HG03159 (cell line): ENCODE measurements around the gene CARMIL3.
A peak's percentile ranks its signal among the peaks of the same experiment; 100 is the strongest.
"Not testable (repeated sequence)": the region's sequence is repeated elsewhere in the genome, so short reads cannot be mapped to it uniquely, and the experiment has no call there.

Experiments
- ATAC-seq: cut with Tn5 transposase; IDR thresholded peaks from one replicate; pipeline ENCODE4 v1.9.1; 2021; ENCODE audit warnings: mild to moderate bottlenecking, moderate library complexity; ENCODE audit not compliant: unreplicated experiment

The CARMIL3 gene

DNA sequence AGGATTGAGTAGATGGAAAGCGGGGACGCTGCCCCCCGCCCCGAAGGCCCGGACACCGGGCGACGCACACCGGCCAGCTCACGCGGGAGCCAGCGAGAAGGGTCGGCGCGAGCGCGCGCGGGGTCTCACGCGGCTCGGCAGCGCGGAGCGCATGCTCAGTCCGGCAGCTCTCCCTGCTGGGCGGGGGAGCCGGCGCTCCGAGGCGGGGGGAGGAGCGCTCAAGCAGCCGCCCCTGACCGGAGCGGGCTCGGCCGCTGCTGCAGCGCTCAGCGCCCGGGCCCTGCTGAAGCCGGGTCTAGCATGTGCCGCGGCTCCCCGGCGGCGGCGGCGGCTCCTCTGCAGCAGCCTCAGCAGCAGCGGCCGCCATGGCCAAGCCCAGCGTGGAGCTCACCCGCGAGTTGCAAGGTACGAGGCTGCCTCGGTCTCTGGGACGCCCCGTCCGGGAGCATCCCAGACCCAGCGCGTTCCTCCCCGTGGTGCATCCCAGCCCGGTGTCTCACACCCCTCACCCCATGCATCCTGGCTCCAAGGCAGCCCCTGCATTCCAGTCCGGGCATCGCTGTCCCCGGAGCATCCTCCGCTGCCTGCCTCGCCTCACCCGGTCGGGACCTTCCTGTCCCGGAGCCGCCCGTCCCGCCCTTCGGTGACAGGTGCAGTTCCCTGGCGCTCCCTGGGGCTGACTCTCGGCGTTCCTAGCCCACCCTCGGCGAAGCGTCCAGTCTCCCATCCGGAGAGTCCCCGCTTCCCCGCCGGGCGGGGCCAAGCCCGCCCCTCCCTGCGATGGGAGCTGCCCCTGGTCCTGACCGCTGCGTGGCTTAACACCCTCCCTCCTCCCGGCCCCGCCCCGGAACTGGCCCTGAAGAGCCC, at the start of gene CARMIL3:
CARMIL3 (plus strand) TSS at position 221 of the 867 bp plus-strand sequence; CDS start at position 366, 145 bp downstream.
- ATAC-seq, result peak; percentile 66

DNA sequence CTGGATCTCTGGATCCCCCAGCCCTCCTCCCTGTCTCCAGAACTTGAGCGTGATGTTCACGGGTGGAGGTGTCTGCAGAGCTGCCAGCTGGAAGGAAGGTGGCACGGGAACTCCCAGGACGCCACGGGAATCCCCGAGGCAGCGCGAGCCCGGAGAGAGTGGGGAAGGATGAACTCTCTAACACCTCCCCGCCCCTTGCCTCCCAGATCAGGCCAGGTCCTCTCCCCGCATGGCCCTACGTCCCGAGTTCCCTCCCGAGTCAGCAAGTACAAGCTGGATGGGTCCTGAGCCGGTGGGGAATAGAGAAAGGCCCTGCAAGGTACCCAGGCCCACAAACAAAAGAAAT, 45.4 kb upstream of the CARMIL3 start:
- peak; percentile 27 for ATAC-seq

- ATAC-seq, result peak; percentile 68
Observed at GRCh38 chr14:24006817-24007652, 44.8 kb upstream of the CARMIL3 start.

- no peak for ATAC-seq
Observed at GRCh38 chr14:24011051-24011450, 40.8 kb upstream of the CARMIL3 start.

DNA sequence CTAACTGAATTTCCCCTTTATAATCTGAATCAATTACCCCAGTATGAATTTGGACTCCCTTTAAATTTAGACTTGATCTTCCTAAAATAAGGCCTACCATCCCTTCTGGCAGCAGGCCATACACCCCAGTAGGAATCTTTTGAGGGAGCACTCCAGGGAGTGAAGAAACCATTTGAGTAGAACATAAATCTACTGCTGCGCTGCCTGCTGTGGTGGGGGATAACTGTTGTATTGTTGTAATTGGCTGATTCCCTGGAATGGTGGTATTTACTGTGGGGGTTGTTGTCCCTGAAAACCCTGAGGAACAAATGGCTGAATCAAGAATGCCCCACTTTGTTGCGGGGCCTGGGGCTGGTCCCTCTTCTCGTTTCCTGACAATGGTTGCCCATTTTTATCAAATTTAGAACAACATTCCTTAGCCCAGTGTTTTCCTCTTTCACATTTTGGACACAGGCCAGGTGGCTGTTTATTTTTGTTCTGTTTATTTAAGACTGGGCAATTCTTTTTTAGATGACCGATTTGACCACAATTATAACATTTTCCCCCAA, 39.0 kb upstream of the CARMIL3 start:
- not testable (repeated sequence) for ATAC-seq

DNA sequence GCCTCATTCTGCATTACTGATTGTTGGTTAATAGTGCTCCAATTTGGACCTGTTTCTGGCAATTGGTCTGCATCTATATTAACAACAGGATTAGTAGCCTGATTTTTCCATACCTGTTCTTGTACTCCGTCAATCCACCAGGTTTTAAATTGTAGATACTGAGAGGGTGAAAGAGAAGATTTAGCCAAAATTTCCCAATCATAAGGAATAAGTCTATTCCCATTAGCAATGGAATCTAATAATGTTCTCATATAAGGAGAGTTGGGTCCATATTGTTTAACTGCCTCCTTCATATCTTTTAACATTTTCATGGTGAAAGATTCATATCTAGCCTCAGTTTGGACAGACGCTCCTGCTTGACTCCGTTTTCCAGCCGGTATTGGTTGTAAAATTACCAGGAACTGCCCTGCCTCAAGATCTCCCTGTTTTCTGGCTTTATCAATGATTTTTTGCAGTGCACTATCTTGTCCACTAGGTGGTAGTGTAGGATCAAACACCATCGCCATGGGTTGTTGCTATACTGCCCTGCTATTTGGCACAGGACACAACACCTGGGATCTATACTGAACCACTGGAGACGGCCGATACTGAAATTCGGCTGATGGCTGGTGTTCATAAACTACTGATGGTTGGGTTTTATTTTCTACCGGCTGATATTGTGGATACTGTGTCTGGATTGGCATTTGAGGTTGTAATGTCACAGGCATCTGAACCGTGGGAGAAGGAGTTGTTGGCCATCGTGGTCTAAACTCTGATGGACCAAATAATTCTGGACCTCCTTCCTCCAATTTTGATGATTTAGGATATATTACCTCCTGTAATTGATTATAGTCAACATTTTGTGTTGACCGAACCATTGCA, 37.9 kb upstream of the CARMIL3 start:
- no peak for ATAC-seq

DNA sequence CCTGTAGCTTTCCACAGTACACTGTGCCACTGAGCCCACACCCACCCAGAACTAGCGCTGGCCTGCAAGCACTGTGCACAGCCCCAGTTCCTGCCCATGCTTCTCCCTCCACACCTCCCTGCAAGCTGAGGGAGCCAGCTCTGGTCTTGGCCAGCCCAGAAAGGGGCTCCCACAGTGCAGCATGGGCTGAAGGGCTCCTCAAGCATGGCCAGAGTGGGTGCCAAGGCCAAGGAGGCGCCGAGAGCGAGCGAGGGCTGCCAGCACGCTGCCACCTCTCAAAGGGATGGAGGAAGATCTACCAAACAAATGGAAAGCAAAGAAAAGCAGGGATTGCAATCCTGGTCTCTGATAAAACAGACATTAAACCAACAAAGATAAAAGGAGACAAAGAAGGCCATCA, 36.1 kb upstream of the CARMIL3 start:
- not testable (repeated sequence) for ATAC-seq

- not testable (repeated sequence) for ATAC-seq
Observed at GRCh38 chr14:24018978-24019377, 32.8 kb upstream of the CARMIL3 start.

DNA sequence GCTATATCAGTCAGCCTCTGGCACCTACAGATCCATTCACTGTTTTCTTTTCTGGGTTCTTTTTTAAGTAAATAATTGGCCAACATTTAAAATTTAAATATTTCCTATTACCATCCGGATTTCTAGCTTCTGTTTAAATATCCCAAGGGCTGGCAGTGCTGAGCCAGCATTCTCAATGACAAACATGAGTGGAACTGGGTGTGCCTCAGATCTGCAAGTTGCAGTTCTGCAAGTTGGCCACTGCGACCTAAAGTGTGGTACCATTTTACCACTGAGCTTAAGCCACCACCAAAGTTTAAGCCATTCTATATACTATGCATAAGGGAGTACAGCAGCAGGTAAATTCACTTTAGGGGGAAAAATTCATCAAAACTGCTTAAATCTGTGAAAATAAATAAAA, 31.9 kb upstream of the CARMIL3 start:
- not testable (repeated sequence) for ATAC-seq

GRCh38 chr14:24020520-24020919, 31.3 kb upstream of the CARMIL3 start:
- not testable (repeated sequence) for ATAC-seq

GRCh38 chr14:24024939-24025418, 26.8 kb upstream of the CARMIL3 start:
- ATAC-seq, result not testable (repeated sequence)

DNA sequence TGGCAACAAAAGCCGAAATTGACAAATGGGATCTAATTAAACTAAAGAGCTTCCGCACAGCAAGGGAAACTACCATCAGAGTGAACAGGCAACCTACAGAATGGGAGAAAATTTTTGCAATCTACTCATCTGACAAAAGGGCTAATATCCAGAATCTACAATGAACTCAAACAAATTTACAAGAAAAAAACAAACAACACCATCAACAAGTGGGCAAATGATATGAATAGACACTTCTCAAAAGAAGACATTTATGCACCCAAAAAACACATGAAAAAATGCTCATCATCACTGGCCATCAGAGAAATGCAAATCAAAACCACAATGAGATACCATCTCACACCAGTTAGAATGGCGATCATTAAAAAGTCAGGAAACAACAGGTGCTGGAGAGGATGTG, 22.1 kb upstream of the CARMIL3 start:
- not testable (repeated sequence) for ATAC-seq

- not testable (repeated sequence) for ATAC-seq
Observed at GRCh38 chr14:24031331-24031730, 20.5 kb upstream of the CARMIL3 start.

DNA sequence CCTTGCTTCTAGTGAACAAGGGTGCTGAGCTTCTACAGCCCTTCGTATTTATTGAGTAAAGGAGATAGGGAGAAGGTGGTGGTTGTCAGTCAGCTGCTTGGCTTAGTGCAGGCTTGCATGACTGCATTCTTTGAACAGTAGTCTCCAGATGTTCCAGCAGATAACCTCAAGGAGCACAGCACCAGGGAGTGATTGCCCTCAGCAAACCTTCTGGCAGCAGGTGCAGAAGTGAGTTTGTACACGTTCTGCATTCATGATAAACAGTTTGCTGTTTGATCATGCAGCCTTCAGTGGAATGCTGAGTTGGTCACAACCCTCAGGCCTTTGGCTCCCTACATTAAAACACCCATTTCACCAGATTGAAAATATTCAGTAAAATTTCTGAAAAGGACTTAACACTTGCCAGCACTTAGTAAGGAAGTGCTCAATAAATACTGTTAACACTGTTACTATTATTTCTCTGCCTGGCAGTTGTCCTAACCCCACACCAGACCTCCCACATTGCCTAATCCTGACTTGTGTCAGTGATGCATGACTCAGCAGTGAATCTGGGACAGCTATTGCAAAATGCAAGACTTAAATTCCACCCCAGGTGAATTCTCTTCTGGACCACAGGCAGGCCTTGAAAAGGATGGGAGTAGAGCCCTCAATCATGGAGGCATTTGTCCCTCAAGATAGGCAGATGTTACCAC, 18.9 kb upstream of the CARMIL3 start:
- no peak for ATAC-seq

DNA sequence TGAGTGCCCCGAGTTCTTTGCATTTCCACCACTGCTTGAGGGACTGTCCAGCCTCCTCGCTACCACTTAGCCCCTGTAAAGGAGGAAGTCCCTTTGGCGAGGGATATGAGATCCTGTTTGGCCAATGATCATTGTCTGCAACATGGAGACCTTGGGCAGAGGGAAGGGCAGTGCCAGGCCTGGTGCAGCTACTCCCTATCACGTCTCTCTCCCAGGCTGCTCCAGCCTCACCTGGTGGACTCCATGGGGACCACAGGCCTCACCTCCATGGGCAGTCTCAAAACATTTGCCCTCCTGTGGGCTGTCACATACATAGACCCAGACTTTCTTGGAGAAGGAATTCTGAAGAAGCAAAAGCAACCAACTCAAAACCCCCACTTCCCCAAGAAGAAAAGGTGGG, 16.0 kb upstream of the CARMIL3 start:
- peak; percentile 19 for ATAC-seq

DNA sequence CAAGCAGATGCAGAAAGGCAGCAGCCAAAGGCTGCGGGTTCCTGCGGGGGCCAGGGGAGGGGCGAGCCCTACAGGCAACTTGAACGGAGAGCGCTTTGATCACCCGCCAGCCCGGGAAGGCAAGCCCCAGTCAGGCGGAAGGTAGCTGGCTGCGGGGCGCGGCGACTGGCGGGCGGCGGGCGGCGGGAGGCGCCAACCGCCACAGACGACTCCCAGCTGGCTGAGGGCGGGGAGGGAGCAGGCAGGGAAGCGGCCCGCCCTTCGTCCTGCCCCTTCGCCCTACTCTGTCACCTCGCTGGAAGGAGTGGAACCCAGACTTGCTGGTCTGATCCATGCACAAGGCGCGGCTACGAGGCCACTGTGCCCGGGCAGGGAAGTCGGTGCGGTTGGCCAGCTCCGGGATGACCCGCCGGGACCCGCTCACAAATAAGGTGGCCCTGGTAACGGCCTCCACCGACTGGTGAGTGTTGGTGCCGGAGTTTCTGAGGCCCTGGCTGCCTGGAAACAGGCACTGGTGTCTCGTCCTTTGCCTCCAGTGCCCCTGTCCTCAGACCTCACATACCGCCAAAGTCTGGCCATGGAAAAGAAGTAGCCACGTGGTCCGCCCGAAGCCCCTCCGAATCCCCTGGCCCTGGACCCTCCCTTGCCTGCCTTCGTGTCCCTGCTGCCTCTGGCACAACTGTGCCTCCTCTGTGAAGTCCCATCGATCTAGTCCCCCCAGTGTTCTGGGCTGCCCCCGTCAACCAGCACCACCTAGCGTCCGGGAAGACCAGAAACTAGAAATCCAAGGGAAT, 15.4 kb upstream of the CARMIL3 start:
- ATAC-seq, result peak; percentile 65

GRCh38 chr14:24036963-24037657, 14.7 kb upstream of the CARMIL3 start:
- not testable (repeated sequence) for ATAC-seq

DNA sequence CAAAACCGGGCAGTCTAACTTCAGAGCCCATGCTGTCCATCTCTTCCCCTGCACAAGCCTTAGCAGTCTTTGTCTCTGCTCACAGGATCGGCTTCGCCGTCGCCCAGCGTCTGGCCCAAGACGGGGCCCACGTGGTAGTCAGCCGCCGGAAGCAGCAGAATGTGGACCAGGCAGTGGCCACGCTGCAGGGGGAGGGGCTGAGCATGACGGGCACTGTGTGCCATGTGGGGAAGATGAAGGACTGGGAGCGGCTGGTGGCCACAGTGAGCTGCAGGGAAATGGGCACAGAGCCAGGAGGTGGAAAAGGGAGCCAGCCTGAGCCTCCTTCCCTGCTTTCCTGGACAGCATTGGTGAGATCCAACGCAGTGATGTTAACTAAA, 14.2 kb upstream of the CARMIL3 start:
- ATAC-seq, result no peak
